SKM-1 (cell line): ENCODE results near the gene RSPH9.

Experiments used
- DNase-seq: peaks from one replicate; lab custom pipeline; 2025; ENCODE audit not compliant: unreplicated experiment; lab: John Stamatoyannopoulos, UW

RSPH9 gene

GRCh38 chr6:43644940-43645612 lies at the start of gene RSPH9:
TSS of gene RSPH9 (plus strand) at chr6:43645036. CDS start at chr6:43645099, 63 bp downstream.
- DNase-seq, result no peak

GRCh38 chr6:43600595-43600994 lies 44.2 kb upstream of the RSPH9 start:
- DNase-seq, result no peak

- no peak for DNase-seq
Measured at GRCh38 chr6:43604174-43604573, 40.7 kb upstream of the RSPH9 start.

- DNase-seq, result no peak
Measured at GRCh38 chr6:43606019-43606418, 38.8 kb upstream of the RSPH9 start.

- DNase-seq, result peak; percentile 33
Measured at GRCh38 chr6:43608310-43608763, 36.5 kb upstream of the RSPH9 start.

GRCh38 chr6:43608807-43609206 lies 36.0 kb upstream of the RSPH9 start:
- DNase-seq, result peak; percentile 53

- no peak for DNase-seq
Measured at GRCh38 chr6:43609402-43609801, 35.4 kb upstream of the RSPH9 start.

GRCh38 chr6:43610431-43610830 lies 34.4 kb upstream of the RSPH9 start:
- DNase-seq, result no peak

- no peak for DNase-seq
Measured at GRCh38 chr6:43613721-43614395, 31.0 kb upstream of the RSPH9 start.

GRCh38 chr6:43614396-43614730 lies 30.5 kb upstream of the RSPH9 start:
- DNase-seq, result no peak

GRCh38 chr6:43616725-43617472 lies 27.9 kb upstream of the RSPH9 start:
- DNase-seq, result no peak

- DNase-seq, result no peak
Measured at GRCh38 chr6:43621078-43621835, 23.6 kb upstream of the RSPH9 start.

- DNase-seq, result no peak
Measured at GRCh38 chr6:43621836-43622180, 23.0 kb upstream of the RSPH9 start.

- DNase-seq, result no peak
Measured at GRCh38 chr6:43622541-43622940, 22.3 kb upstream of the RSPH9 start.

- no peak for DNase-seq
Measured at GRCh38 chr6:43623880-43624785, 20.7 kb upstream of the RSPH9 start.

GRCh38 chr6:43624786-43625288 lies 20.0 kb upstream of the RSPH9 start:
- no peak for DNase-seq

- DNase-seq, result no peak
Measured at GRCh38 chr6:43625393-43625992, 19.3 kb upstream of the RSPH9 start.

GRCh38 chr6:43627008-43627825 lies 17.6 kb upstream of the RSPH9 start:
- DNase-seq, result peak; percentile 49
